HL-60 (cell line): ENCODE data around the gene CAMK2B.

Experiments
- CTCF ChIP-seq: IDR thresholded peaks from one replicate; pipeline ENCODE4 v1.5.1; 2011; ENCODE audit warnings: low read length, control low read depth, inconsistent platforms; ENCODE audit not compliant: insufficient read depth
- GABPA ChIP-seq: IDR thresholded peaks from 2 replicates; pipeline ENCODE4 v1.6.1; 2012; ENCODE audit warnings: low read depth
- POLR2AphosphoS5 ChIP-seq: IDR thresholded peaks from 2 replicates; pipeline ENCODE4 v1.6.1; 2012; ENCODE audit warnings: low read depth
- SPI1 ChIP-seq: IDR thresholded peaks from 2 replicates; pipeline ENCODE4 v1.6.1; 2012; ENCODE audit warnings: low read depth, mild to moderate bottlenecking, borderline replicate concordance
- TF ChIP-seq, protein P1 (sequence below): IDR thresholded peaks from 2 replicates; pipeline ENCODE4 v1.6.1; 2012; ENCODE audit warnings: low read depth; ENCODE audit not compliant: insufficient replicate concordance

DNA sequence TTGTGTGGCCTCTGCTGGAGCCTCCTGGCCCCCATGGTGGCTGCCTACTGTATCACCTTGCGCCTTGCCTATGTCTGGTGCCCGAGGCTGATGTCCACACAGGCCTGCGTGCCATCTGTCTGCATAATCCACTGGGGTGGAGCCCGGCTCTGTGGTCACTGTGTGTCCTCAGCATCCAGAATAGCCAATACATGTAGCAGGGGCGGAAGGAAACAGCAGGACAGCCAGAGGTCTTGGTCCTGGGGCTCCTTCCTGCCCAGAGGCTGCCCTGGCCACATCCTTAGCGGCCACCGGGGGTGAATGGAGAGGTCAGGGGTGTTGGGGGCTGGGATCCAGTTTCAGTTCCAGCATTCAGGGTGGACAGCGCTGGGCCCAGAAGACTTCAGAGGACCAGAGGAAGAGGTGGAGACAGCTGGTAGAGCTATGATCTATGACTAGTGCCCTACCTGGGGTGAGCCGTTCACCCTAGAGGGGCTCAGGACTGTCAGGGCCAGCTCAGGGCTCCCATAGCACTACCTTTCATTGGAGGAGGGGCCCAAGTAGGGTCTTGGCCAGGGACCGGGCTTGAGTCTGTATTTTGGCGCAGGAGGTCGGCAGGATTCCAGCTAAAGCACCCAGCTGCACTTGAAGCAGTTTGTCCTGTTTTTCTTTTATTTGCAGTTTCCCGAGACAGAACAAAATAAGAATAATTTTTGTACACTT lies 108.7 kb downstream of the CAMK2B start:
- TF ChIP-seq CTCF (no peak), POLR2AphosphoS5 (no peak), GABPA (no peak), SPI1 (no peak)
- TF ChIP-seq, protein P1, sequence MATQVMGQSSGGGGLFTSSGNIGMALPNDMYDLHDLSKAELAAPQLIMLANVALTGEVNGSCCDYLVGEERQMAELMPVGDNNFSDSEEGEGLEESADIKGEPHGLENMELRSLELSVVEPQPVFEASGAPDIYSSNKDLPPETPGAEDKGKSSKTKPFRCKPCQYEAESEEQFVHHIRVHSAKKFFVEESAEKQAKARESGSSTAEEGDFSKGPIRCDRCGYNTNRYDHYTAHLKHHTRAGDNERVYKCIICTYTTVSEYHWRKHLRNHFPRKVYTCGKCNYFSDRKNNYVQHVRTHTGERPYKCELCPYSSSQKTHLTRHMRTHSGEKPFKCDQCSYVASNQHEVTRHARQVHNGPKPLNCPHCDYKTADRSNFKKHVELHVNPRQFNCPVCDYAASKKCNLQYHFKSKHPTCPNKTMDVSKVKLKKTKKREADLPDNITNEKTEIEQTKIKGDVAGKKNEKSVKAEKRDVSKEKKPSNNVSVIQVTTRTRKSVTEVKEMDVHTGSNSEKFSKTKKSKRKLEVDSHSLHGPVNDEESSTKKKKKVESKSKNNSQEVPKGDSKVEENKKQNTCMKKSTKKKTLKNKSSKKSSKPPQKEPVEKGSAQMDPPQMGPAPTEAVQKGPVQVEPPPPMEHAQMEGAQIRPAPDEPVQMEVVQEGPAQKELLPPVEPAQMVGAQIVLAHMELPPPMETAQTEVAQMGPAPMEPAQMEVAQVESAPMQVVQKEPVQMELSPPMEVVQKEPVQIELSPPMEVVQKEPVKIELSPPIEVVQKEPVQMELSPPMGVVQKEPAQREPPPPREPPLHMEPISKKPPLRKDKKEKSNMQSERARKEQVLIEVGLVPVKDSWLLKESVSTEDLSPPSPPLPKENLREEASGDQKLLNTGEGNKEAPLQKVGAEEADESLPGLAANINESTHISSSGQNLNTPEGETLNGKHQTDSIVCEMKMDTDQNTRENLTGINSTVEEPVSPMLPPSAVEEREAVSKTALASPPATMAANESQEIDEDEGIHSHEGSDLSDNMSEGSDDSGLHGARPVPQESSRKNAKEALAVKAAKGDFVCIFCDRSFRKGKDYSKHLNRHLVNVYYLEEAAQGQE: no peak
